Cardiac muscle cell (in vitro differentiated cells and primary cell): ENCODE results near the gene SELENOF. TPM values are rescaled to one million over a fixed set of nuclear protein-coding genes. Genes with fewer than 3 reads are reported as not detected.
"Not testable (repeated sequence)": the region's sequence is repeated elsewhere in the genome, so short reads cannot be mapped to it uniquely, and the experiment has no call there.

Source experiments
- DNase-seq, 2 donors: peaks; one replicate each; pipeline versions ENCODE4 v3.0.0 to v3.0.0-alpha.2; 2010 to 2017; ENCODE audit warnings: low read depth in 1 of 2, low spot score in 1 of 2
- H3K27ac ChIP-seq: fragments of 200-600 bp; sonication (generic); 2 replicates; pipeline ENCODE4 v1.5.1; 2016
- H3K27me3 ChIP-seq: fragments of 200-600 bp; sonication (generic); 2 replicates; pipeline ENCODE4 v1.6.0; 2016; ENCODE audit warnings: control low read depth
- H3K36me3 ChIP-seq: fragments of 200-600 bp; sonication (generic); 2 replicates; pipeline ENCODE4 v1.5.1; 2016; ENCODE audit warnings: control low read depth
- H3K4me1 ChIP-seq: fragments of 200-600 bp; sonication (generic); 2 replicates; pipeline ENCODE4 v1.8.1; 2017; ENCODE audit warnings: low read depth, mild to moderate bottlenecking, mixed run types
- H3K4me3 ChIP-seq: fragments of 200-600 bp; sonication (generic); 2 replicates; pipeline ENCODE4 v1.5.1; 2016; ENCODE audit warnings: mild to moderate bottlenecking
- H3K9me3 ChIP-seq: fragments of 200-600 bp; sonication (generic); 2 replicates; pipeline ENCODE4 v1.5.1; 2017; ENCODE audit warnings: low read depth, mild to moderate bottlenecking, control low read depth
- CTCF ChIP-seq: IDR thresholded peaks from 2 replicates; pipeline ENCODE4 v1.5.1; 2012; ENCODE audit warnings: low read depth, mild to moderate bottlenecking, low read length
- polyA plus RNA-seq: library from polyadenylated mRNA; unstranded; fragments of >200 nt; fragmentation: Nextera tagmentation; extraction: Ambion mirVana; gene quantifications from 2 replicates; pipeline ENCODE4 v1.2.1, GENCODE V29; 2016
- total RNA-seq: library from RNA; depleted of rRNA; stranded (reverse); fragments of >200 nt; gene quantifications from 2 replicates; pipeline ENCODE4 v1.2.3, GENCODE V29; 2016

SELENOF gene
- total and polyA plus RNA-seq, 2 experiments from 2014 or later, result 37.6 to 116 TPM

GRCh38 chr1:86887479-86888162, 26.3 kb downstream of the SELENOF start:
- Histone ChIP-seq H3K36me3 (no peaks in the 10 kb centered on the region), H3K27ac (no peak overlapping the region), H3K4me3 (no peak overlapping the region), H3K4me1 (no peaks in the 10 kb centered on the region), H3K27me3 (no peaks in the 10 kb centered on the region), H3K9me3 (no peaks in the 10 kb centered on the region)
- no peak for TF ChIP-seq CTCF
- DNase-seq, result no peak

GRCh38 chr1:86875722-86876121, 38.2 kb downstream of the SELENOF start:
- H3K4me1 ChIP-seq, result no peaks in the 10 kb centered on the region
- no peak for DNase-seq
- H3K4me3 ChIP-seq, result no peak overlapping the region
- no peaks in the 10 kb centered on the region for H3K27me3 ChIP-seq
- TF ChIP-seq CTCF, result no peak
- H3K36me3 ChIP-seq, result peaks cover 11% of the 10 kb centered on the region
- no peaks in the 10 kb centered on the region for H3K9me3 ChIP-seq
- H3K27ac ChIP-seq, result no peak overlapping the region

- H3K27me3 ChIP-seq, result no peaks in the 10 kb centered on the region
- H3K36me3 ChIP-seq, result no peaks in the 10 kb centered on the region
- TF ChIP-seq CTCF, result no peak
- H3K9me3 ChIP-seq, result no peaks in the 10 kb centered on the region
- H3K27ac ChIP-seq, result no peak overlapping the region
- no peak overlapping the region for H3K4me3 ChIP-seq
- DNase-seq, result peak in 1 of 2 donors; percentile 9
- H3K4me1 ChIP-seq, result no peaks in the 10 kb centered on the region
Measured at GRCh38 chr1:86872086-86872485, 41.8 kb downstream of the SELENOF start.

- Histone ChIP-seq H3K27me3 (no peaks in the 10 kb centered on the region), H3K36me3 (no peaks in the 10 kb centered on the region), H3K27ac (no peak overlapping the region), H3K4me1 (no peaks in the 10 kb centered on the region), H3K9me3 (no peaks in the 10 kb centered on the region), H3K4me3 (no peak overlapping the region)
- no peak for TF ChIP-seq CTCF
- no peak for DNase-seq
Measured at GRCh38 chr1:86871001-86871400, 42.9 kb downstream of the SELENOF start.

- Histone ChIP-seq H3K4me3 (no peak overlapping the region), H3K27ac (no peak overlapping the region), H3K27me3 (no peaks in the 10 kb centered on the region), H3K36me3 (no peaks in the 10 kb centered on the region), H3K4me1 (no peaks in the 10 kb centered on the region), H3K9me3 (no peaks in the 10 kb centered on the region)
- TF ChIP-seq CTCF, result no peak
- DNase-seq, result peak in 1 of 2 donors; percentile 47
Measured at GRCh38 chr1:86868477-86868876, 45.4 kb downstream of the SELENOF start.

GRCh38 chr1:86867278-86867677, 46.6 kb downstream of the SELENOF start:
- not testable (repeated sequence) for H3K9me3 ChIP-seq, H3K36me3 ChIP-seq, H3K27me3 ChIP-seq, H3K27ac ChIP-seq, H3K4me3 ChIP-seq, H3K4me1 ChIP-seq, DNase-seq
